HEK293T (cell line): ENCODE results near the gene PSMB3.

ENCODE experiments used
- ARNT ChIP-seq: fragments of 450-650 bp; IDR thresholded peaks from 2 replicates; pipeline ENCODE4 v1.6.1; 2017; ENCODE audit warnings: mild to moderate bottlenecking
- BHLHE40 ChIP-seq: fragments of 450-650 bp; IDR thresholded peaks from 2 replicates; pipeline ENCODE4 v1.6.1; 2016; ENCODE audit warnings: mild to moderate bottlenecking, moderate library complexity, borderline replicate concordance
- ELF4 ChIP-seq: fragments of 450-650 bp; IDR thresholded peaks from 2 replicates; pipeline ENCODE4 v1.6.1; 2017; ENCODE audit warnings: antibody characterized with exemption
- FOXA1 ChIP-seq: fragments of 450-650 bp; IDR thresholded peaks from 2 replicates; pipeline ENCODE4 v1.6.1; 2016; ENCODE audit warnings: mild to moderate bottlenecking
- FOXK2 ChIP-seq: fragments of 450-650 bp; IDR thresholded peaks from 2 replicates; pipeline ENCODE4 v1.6.1; 2016; ENCODE audit warnings: mild to moderate bottlenecking
- HDGF ChIP-seq: fragments of 450-650 bp; IDR thresholded peaks from 2 replicates; pipeline ENCODE4 v1.6.1; 2017; ENCODE audit warnings: antibody characterized with exemption, borderline replicate concordance
- L3MBTL2 ChIP-seq: fragments of 450-650 bp; conservative IDR thresholded peaks from 2 replicates; pipeline ENCODE4 v1.6.1; 2016; ENCODE audit warnings: mild to moderate bottlenecking
- LEF1 ChIP-seq: fragments of 450-650 bp; IDR thresholded peaks from 2 replicates; pipeline ENCODE4 v1.6.1; 2017; ENCODE audit warnings: mild to moderate bottlenecking, borderline replicate concordance
- NFRKB ChIP-seq: fragments of 450-650 bp; IDR thresholded peaks from 2 replicates; pipeline ENCODE4 v1.6.1; 2016; ENCODE audit warnings: mild to moderate bottlenecking, moderate library complexity
- PKNOX1 ChIP-seq: fragments of 450-650 bp; IDR thresholded peaks from 2 replicates; pipeline ENCODE4 v1.6.1; 2016
- SP1 ChIP-seq: fragments of 450-650 bp; IDR thresholded peaks from 2 replicates; pipeline ENCODE4 v1.6.1; 2017
- SUZ12 ChIP-seq: fragments of 450-650 bp; IDR thresholded peaks from 2 replicates; pipeline ENCODE4 v1.6.1; 2016; ENCODE audit warnings: mild to moderate bottlenecking
- ZNF384 ChIP-seq: fragments of 450-650 bp; IDR thresholded peaks from 2 replicates; pipeline ENCODE4 v1.6.1; 2016

GRCh38 chr17:38740044-38740443 lies 12.5 kb upstream of the PSMB3 start:
- TF ChIP-seq ARNT = no peak
- no peak for TF ChIP-seq L3MBTL2
- no peak for TF ChIP-seq NFRKB
- no peak for TF ChIP-seq SP1
- no peak for TF ChIP-seq SUZ12
- no peak for TF ChIP-seq FOXK2
- TF ChIP-seq HDGF = no peak
- no peak for TF ChIP-seq LEF1
- no peak for TF ChIP-seq ELF4
- no peak for TF ChIP-seq BHLHE40
- TF ChIP-seq PKNOX1 = no peak
- TF ChIP-seq ZNF384 = no peak
- TF ChIP-seq FOXA1 = no peak
